ENCODE data around the gene RNF13.

The RNF13 gene

GRCh38 chr3:149812606-149813366 is at the start of gene RNF13:
RNF13 (plus strand) TSS chr3:149813215; CDS start chr3:149846027, 32,812 bp downstream.
- TF ChIP-seq CTCF (IDR thresholded peaks at IDR 0.05), result no peak
- no peak for TF ChIP-seq ZFX (IDR thresholded peaks at IDR 0.05; ENCODE audit: borderline replicate concordance)
- H3K27ac ChIP-seq, result peak within 1 kb of the TSS; percentile 97

- TF ChIP-seq ZFX (IDR thresholded peaks at IDR 0.05; ENCODE audit: borderline replicate concordance) (no peak), CTCF (IDR thresholded peaks at IDR 0.05) (no peak)
- no peak overlapping the region for H3K27ac ChIP-seq
Measured at GRCh38 chr3:149763565-149764195, 49.3 kb upstream of the RNF13 start.

GRCh38 chr3:149764302-149764701 is 48.7 kb upstream of the RNF13 start:
- TF ChIP-seq ZFX (IDR thresholded peaks at IDR 0.05; ENCODE audit: borderline replicate concordance), result no peak
- TF ChIP-seq CTCF (IDR thresholded peaks at IDR 0.05), result no peak
- H3K27ac ChIP-seq, result no peak overlapping the region

GRCh38 chr3:149765762-149766334 is 47.2 kb upstream of the RNF13 start:
- no peak overlapping the region for H3K27ac ChIP-seq
- TF ChIP-seq ZFX (IDR thresholded peaks at IDR 0.05; ENCODE audit: borderline replicate concordance) (no peak), CTCF (IDR thresholded peaks at IDR 0.05) (peak; percentile 48)

- H3K27ac ChIP-seq, result no peak overlapping the region
- no peak for TF ChIP-seq CTCF (IDR thresholded peaks at IDR 0.05)
- TF ChIP-seq ZFX (IDR thresholded peaks at IDR 0.05; ENCODE audit: borderline replicate concordance), result no peak
Measured at GRCh38 chr3:149767720-149768119, 45.3 kb upstream of the RNF13 start.

GRCh38 chr3:149768704-149769103 is 44.3 kb upstream of the RNF13 start:
- no peak for TF ChIP-seq ZFX (IDR thresholded peaks at IDR 0.05; ENCODE audit: borderline replicate concordance)
- TF ChIP-seq CTCF (IDR thresholded peaks at IDR 0.05), result no peak

GRCh38 chr3:149770246-149770645 is 42.8 kb upstream of the RNF13 start:
- no peak overlapping the region for H3K27ac ChIP-seq
- TF ChIP-seq CTCF (IDR thresholded peaks at IDR 0.05), result no peak
- TF ChIP-seq ZFX (IDR thresholded peaks at IDR 0.05; ENCODE audit: borderline replicate concordance), result no peak

More at GRCh38 chr3:149768704-149769103, 44.3 kb upstream of the RNF13 start:
- no peak overlapping the region for H3K27ac ChIP-seq
